ENCODE measurements around the gene RBM48.

- TF ChIP-seq CTCF (IDR thresholded peaks at IDR 0.05): no peak
- no peak for TF ChIP-seq EZH2 (IDR thresholded peaks at IDR 0.05; ENCODE audit: borderline replicate concordance, insufficient read depth, low read depth, low read length, poor library complexity, severe bottlenecking)
These were observed 19.0 kb downstream of the RBM48 start for GRCh38 chr7:92547579-92547978.
